Mesodermal cell (in vitro differentiated cells): ENCODE data around the gene STIMATE.

Experiments used
- H3K27ac ChIP-seq: 2 replicates; pipeline ENCODE4 v1.7.0; 2013; ENCODE audit warnings: mild to moderate bottlenecking, low read depth, low read length, moderate library complexity; ENCODE audit not compliant: severe bottlenecking
- H3K36me3 ChIP-seq: 2 replicates; pipeline ENCODE4 v1.7.1; 2013; ENCODE audit warnings: mild to moderate bottlenecking, low read length, moderate library complexity; ENCODE audit not compliant: control insufficient read depth, insufficient read depth
- H3K4me1 ChIP-seq: one replicate; pipeline ENCODE4 v1.7.1; 2013; ENCODE audit warnings: mild to moderate bottlenecking, low read length; ENCODE audit not compliant: insufficient read depth, control insufficient read depth, poor library complexity, severe bottlenecking
- H3K4me3 ChIP-seq: 2 replicates; pipeline ENCODE4 v1.7.0; 2013; ENCODE audit warnings: low read length, control low read depth, mild to moderate bottlenecking; ENCODE audit not compliant: insufficient read depth, poor library complexity, severe bottlenecking; ENCODE audit errors: extremely low read depth
- H3K9me3 ChIP-seq: 2 replicates; pipeline ENCODE4 v1.7.1; 2013; ENCODE audit warnings: mild to moderate bottlenecking, low read length, moderate library complexity; ENCODE audit not compliant: control insufficient read depth
- WGBS, 2 experiments: methylation state at CpG; one replicate each; pipeline ENCODE4 v1.1.5; 2013; ENCODE audit warnings: missing lambda C conversion rate in 2 of 2; ENCODE audit not compliant: insufficient coverage in 2 of 2; 5-methylcytosine and 5-hydroxymethylcytosine counted together

Gene STIMATE

GRCh38 chr3:52800079-52800478 is 97.3 kb downstream of the STIMATE start:
- Histone ChIP-seq H3K9me3 (no peaks in the 10 kb centered on the region), H3K4me3 (no peak overlapping the region), H3K27ac (no peak overlapping the region), H3K4me1 (no peaks in the 10 kb centered on the region), H3K36me3 (no peaks in the 10 kb centered on the region)
- WGBS, 2 experiments: 87 to 91% methylated on average over 4 to 6 of the region's 7 CpGs

GRCh38 chr3:52798978-52799476 is 98.3 kb downstream of the STIMATE start:
- Histone ChIP-seq H3K36me3 (no peaks in the 10 kb centered on the region), H3K9me3 (no peaks in the 10 kb centered on the region), H3K4me1 (no peaks in the 10 kb centered on the region), H3K4me3 (no peak overlapping the region), H3K27ac (no peak overlapping the region)
- WGBS, 2 experiments: 68 to 71% methylated on average over 8 to 10 of the region's 14 CpGs

GRCh38 chr3:52798376-52798977 is 98.9 kb downstream of the STIMATE start:
- H3K4me1 ChIP-seq: no peaks in the 10 kb centered on the region
- no peaks in the 10 kb centered on the region for H3K9me3 ChIP-seq
- no peak overlapping the region for H3K4me3 ChIP-seq
- no peaks in the 10 kb centered on the region for H3K36me3 ChIP-seq
- H3K27ac ChIP-seq: no peak overlapping the region
- 93 to 94% methylated on average over 10 of the region's 10 CpGs for WGBS, 2 experiments

- Histone ChIP-seq H3K4me3 (no peak overlapping the region), H3K27ac (no peak overlapping the region), H3K36me3 (no peaks in the 10 kb centered on the region), H3K9me3 (no peaks in the 10 kb centered on the region), H3K4me1 (no peaks in the 10 kb centered on the region)
- 94 to 96% methylated on average over 6 of the region's 9 CpGs for WGBS, 2 experiments
Measured at GRCh38 chr3:52796411-52796810, 100.9 kb downstream of the STIMATE start.

GRCh38 chr3:52795298-52795900 is 101.9 kb downstream of the STIMATE start:
- WGBS, 2 experiments: 50 to 85% methylated on average over 1 to 8 of the region's 9 CpGs
- no peak overlapping the region for H3K27ac ChIP-seq
- no peak overlapping the region for H3K4me3 ChIP-seq
- no peaks in the 10 kb centered on the region for H3K36me3 ChIP-seq
- H3K9me3 ChIP-seq: no peaks in the 10 kb centered on the region
- H3K4me1 ChIP-seq: no peaks in the 10 kb centered on the region

- H3K4me3 ChIP-seq: no peak within 1 kb of the TSS
- H3K36me3 ChIP-seq: no peaks in the 10 kb centered on the region
- H3K27ac ChIP-seq: no peak within 1 kb of the TSS
- H3K9me3 ChIP-seq: no peaks in the 10 kb centered on the region
- WGBS, 2 experiments: 86 to 87% methylated on average over 10 of the region's 10 CpGs
- H3K4me1 ChIP-seq: no peaks in the 10 kb centered on the region
Measured at GRCh38 chr3:52794612-52795099, 102.7 kb downstream of the STIMATE start, which contains the start of gene ITIH3. Gene ITIH3 (plus strand): TSS chr3:52794796. CDS start chr3:52794804, 8 bp downstream.

GRCh38 chr3:52793702-52794611 is 103.4 kb downstream of the STIMATE start:
- Histone ChIP-seq H3K9me3 (no peaks in the 10 kb centered on the region), H3K4me1 (no peaks in the 10 kb centered on the region), H3K27ac (no peak overlapping the region), H3K36me3 (no peaks in the 10 kb centered on the region), H3K4me3 (no peak overlapping the region)
- 83 to 85% methylated on average over 7 to 9 of the region's 9 CpGs for WGBS, 2 experiments

GRCh38 chr3:52792961-52793695 is 104.2 kb downstream of the STIMATE start:
- no peaks in the 10 kb centered on the region for H3K9me3 ChIP-seq
- no peaks in the 10 kb centered on the region for H3K36me3 ChIP-seq
- H3K4me3 ChIP-seq: no peak overlapping the region
- H3K4me1 ChIP-seq: no peaks in the 10 kb centered on the region
- H3K27ac ChIP-seq: no peak overlapping the region
- WGBS, 2 experiments: 81 to 93% methylated on average over 10 to 16 of the region's 18 CpGs

GRCh38 chr3:52792413-52792812 is 104.9 kb downstream of the STIMATE start:
- Histone ChIP-seq H3K9me3 (no peaks in the 10 kb centered on the region), H3K4me1 (no peaks in the 10 kb centered on the region), H3K27ac (no peak overlapping the region), H3K36me3 (no peaks in the 10 kb centered on the region), H3K4me3 (no peak overlapping the region)
- WGBS, 2 experiments: 71 to 77% methylated on average over 7 of the region's 7 CpGs

GRCh38 chr3:52791928-52792327 is 105.4 kb downstream of the STIMATE start:
- H3K9me3 ChIP-seq: no peaks in the 10 kb centered on the region
- no peak overlapping the region for H3K4me3 ChIP-seq

More at GRCh38 chr3:52791928-52792327, 105.4 kb downstream of the STIMATE start:
- Histone ChIP-seq H3K36me3 (no peaks in the 10 kb centered on the region), H3K4me1 (no peaks in the 10 kb centered on the region), H3K27ac (no peak overlapping the region)
- 68 to 100% methylated on average over 3 to 4 of the region's 4 CpGs for WGBS, 2 experiments
